GM23248 (cell line): Measurements from ENCODE around the gene SMARCC1.

Source experiments
- EZH2 ChIP-seq: fragments of 200-600 bp; sonication (generic); IDR thresholded peaks from 2 replicates; pipeline ENCODE4 v1.6.1; 2018; ENCODE audit warnings: antibody characterized with exemption, mild to moderate bottlenecking; ENCODE audit not compliant: insufficient read depth, poor library complexity, severe bottlenecking
- EZH2phosphoT487 ChIP-seq: fragments of 200-600 bp; sonication (generic); IDR thresholded peaks from 2 replicates; pipeline ENCODE4 v1.6.1; 2018; ENCODE audit warnings: antibody characterized with exemption, moderate library complexity, mild to moderate bottlenecking, low read depth; ENCODE audit not compliant: insufficient read depth

DNA sequence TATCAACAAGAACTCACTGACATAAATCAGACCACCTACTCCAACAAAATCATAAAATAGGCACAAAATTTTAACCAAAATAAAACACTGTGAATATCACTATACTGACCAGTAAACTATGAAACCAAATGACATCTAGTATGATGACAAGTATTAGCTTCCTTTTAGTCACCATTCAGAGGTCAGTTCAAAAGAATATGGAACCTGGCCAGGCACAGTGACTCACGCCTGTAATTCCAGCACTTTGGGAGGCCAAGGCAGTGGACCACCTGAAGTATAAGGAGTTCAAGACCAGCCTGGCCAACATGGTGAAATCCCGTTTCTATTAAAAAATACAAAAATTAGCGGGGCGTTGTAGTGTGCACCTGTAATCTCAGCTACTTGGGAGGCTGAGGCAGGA is 65.8 kb downstream of the SMARCC1 start:
- TF ChIP-seq EZH2phosphoT487 (no peak), EZH2 (no peak)
